K562 (cell line): Measurements from ENCODE around the gene PGR. TPM values are rescaled to one million over a fixed set of nuclear protein-coding genes. Genes with fewer than 3 reads are reported as not detected.

Experiments
- ARNT ChIP-seq, 2 experiments: fragments of 450-650 bp; IDR thresholded peaks; 2 replicates each; pipeline ENCODE4 v1.6.1; 2016; ENCODE audit warnings: mild to moderate bottlenecking in 1 of 2
- ATF1 ChIP-seq, 2 experiments: fragments of 450-650 bp in 1 of 2; IDR thresholded peaks; 2 replicates each; pipeline ENCODE4 v1.6.1; 2016; ENCODE audit warnings: missing compliant biosample characterization in 1 of 2, missing genetic modification characterization in 1 of 2
- ATF7 ChIP-seq: fragments of 450-650 bp; IDR thresholded peaks from 2 replicates; pipeline ENCODE4 v1.7.1; 2014; ENCODE audit warnings: mild to moderate bottlenecking, moderate library complexity
- CBFB ChIP-seq: sonication (generic); formaldehyde crosslinking; IDR thresholded peaks from 2 replicates; pipeline ENCODE4 v1.4.0; 2020; ENCODE audit warnings: mild to moderate bottlenecking, missing genetic modification reagents
- CBX3 ChIP-seq, 2 experiments: IDR thresholded peaks; 1 replicate in 1 of 2; 2 replicates in 1 of 2; pipeline ENCODE4 v1.6.1; 2012; ENCODE audit warnings: inconsistent platforms in 2 of 2, low read length in 2 of 2, borderline replicate concordance in 1 of 2, control low read depth in 1 of 2
- DACH1 ChIP-seq: fragments of 450-650 bp; IDR thresholded peaks from 2 replicates; pipeline ENCODE4 v1.6.1; 2018; ENCODE audit not compliant: partially characterized antibody
- EGR1 ChIP-seq: fragments of 450-650 bp; conservative IDR thresholded peaks from 2 replicates; pipeline ENCODE4 v1.6.1; 2017; ENCODE audit warnings: mild to moderate bottlenecking
- ETV1 ChIP-seq: fragments of 450-650 bp; conservative IDR thresholded peaks from 2 replicates; pipeline ENCODE4 v1.6.1; 2016; ENCODE audit warnings: missing genetic modification characterization, control low read depth, low read depth, missing compliant biosample characterization
- GATAD2B ChIP-seq: fragments of 450-650 bp; IDR thresholded peaks from 2 replicates; pipeline ENCODE4 v1.6.1; 2017; ENCODE audit warnings: mild to moderate bottlenecking, borderline replicate concordance
- IRF2 ChIP-seq: sonication (generic); formaldehyde crosslinking; IDR thresholded peaks from 2 replicates; pipeline ENCODE4 v1.8.1; 2022; ENCODE audit warnings: mild to moderate bottlenecking, missing genetic modification reagents
- MEF2A ChIP-seq: IDR thresholded peaks from 2 replicates; pipeline ENCODE4 v1.6.1; 2011; ENCODE audit warnings: low read depth, mild to moderate bottlenecking, low read length, moderate library complexity; ENCODE audit not compliant: control insufficient read depth
- NR1H2 ChIP-seq: sonication (generic); formaldehyde crosslinking; IDR thresholded peaks from 2 replicates; pipeline ENCODE4 v1.4.0; 2020; ENCODE audit warnings: mild to moderate bottlenecking, missing genetic modification reagents
- PKNOX1 ChIP-seq: fragments of 450-650 bp; IDR thresholded peaks from 2 replicates; pipeline ENCODE4 v1.6.1; 2016
- RFX1 ChIP-seq: fragments of 450-650 bp; IDR thresholded peaks from 2 replicates; pipeline ENCODE4 v1.6.1; 2016; ENCODE audit warnings: mild to moderate bottlenecking, moderate library complexity
- SFPQ ChIP-seq: fragments of 200-400 bp; formaldehyde crosslinking; IDR thresholded peaks from 2 replicates; pipeline ENCODE4 v1.6.1; 2017; ENCODE audit warnings: mild to moderate bottlenecking, low read depth, low read length, moderate library complexity
- SIN3B ChIP-seq: fragments of 450-650 bp; IDR thresholded peaks from 2 replicates; pipeline ENCODE4 v1.6.1; 2017; ENCODE audit warnings: low read depth, mild to moderate bottlenecking, moderate library complexity
- SMARCA5 ChIP-seq: fragments of 450-650 bp; IDR thresholded peaks from 2 replicates; pipeline ENCODE4 v1.6.1; 2016
- TEAD4 ChIP-seq, 2 experiments: sonication (generic) in 1 of 2; formaldehyde crosslinking in 1 of 2; IDR thresholded peaks; 2 replicates each; pipeline versions ENCODE4 v1.6.1 to v1.8.0; 2012 to 2022; ENCODE audit warnings: borderline replicate concordance in 1 of 2, inconsistent platforms in 1 of 2, low read length in 1 of 2, mild to moderate bottlenecking in 1 of 2, missing genetic modification reagents in 1 of 2
- ZBTB49 ChIP-seq: sonication (generic); formaldehyde crosslinking; IDR thresholded peaks from 2 replicates; pipeline ENCODE4 v1.8.0; 2022; ENCODE audit warnings: missing genetic modification reagents, mild to moderate bottlenecking, borderline replicate concordance
- ZEB2 ChIP-seq: fragments of 450-650 bp; IDR thresholded peaks from 2 replicates; pipeline ENCODE4 v1.6.1; 2016
- ZFP30 ChIP-seq: fragments of 250-450 bp; sonication (Bioruptor Pico); IDR thresholded peaks from 2 replicates; pipeline ENCODE4 v1.8.0; 2022; ENCODE audit warnings: moderate library complexity, mild to moderate bottlenecking, inconsistent platforms, borderline replicate concordance
- ZFP91 ChIP-seq: sonication (generic); formaldehyde crosslinking; IDR thresholded peaks from 2 replicates; pipeline ENCODE4 v1.8.0; 2022; ENCODE audit warnings: mild to moderate bottlenecking, missing genetic modification reagents
- ZNF384 ChIP-seq: IDR thresholded peaks from 2 replicates; pipeline ENCODE4 v1.6.1; 2012; ENCODE audit warnings: low read depth, low read length, improper control_type of control experiment
- ZNF507 ChIP-seq: conservative IDR thresholded peaks from 2 replicates; pipeline ENCODE4 v1.6.1; 2017; ENCODE audit warnings: missing genetic modification characterization, missing compliant biosample characterization
- polyA plus RNA-seq, 8 experiments: library from polyadenylated mRNA; depleted of rRNA in 4 of 8; stranded (reverse) in 5 of 8; unstranded in 3 of 8; fragments of >200 nt; fragmentation: Nextera tagmentation in 2 of 8; fragmentation: Illumina TruSeq in 1 of 8; extraction: Ambion mirVana in 2 of 8; extraction: Trizol in 1 of 8; gene quantifications; 2 replicates each; pipeline versions ENCODE4 v1.2.1 to v1.2.3, GENCODE V29; 2011 to 2014; ENCODE audit warnings: inconsistent platforms in 1 of 8, missing spikeins in 1 of 8
- total RNA-seq, 7 experiments: library from RNA; depleted of rRNA in 6 of 7; stranded (reverse); fragments of >200 nt in 6 of 7; fragmentation: Illumina TruSeq in 2 of 7; extraction: Trizol in 2 of 7; gene quantifications; 2 replicates each; pipeline versions ENCODE4 v1.2.1 to v1.2.3, GENCODE V29; 2011 to 2021; ENCODE audit warnings: low replicate concordance in 1 of 7

PGR gene
- total and polyA plus RNA-seq, 9 of the 15 experiments (the other 6 are each of a cell fraction or from before 2014, with no cell fraction given), result 0.43 to 2.4 (median 1.3) TPM

GRCh38 chr11:101049123-101049522 is 80.5 kb downstream of the PGR start (continued):
- TF ChIP-seq NR1H2 (CRISPR knock-in tag) (no peak), CBFB (CRISPR knock-in tag) (no peak), CBX3 (IDR thresholded peaks at IDR 0.05; ENCODE audit: borderline replicate concordance in 1 of 2, low read length in 2 of 2) (peak in 1 of 2 experiments; percentile 26; a peak in 1 of 3 replicates), ZNF384 (peak; percentile 53; the same call in 1 of the 2 replicates), PKNOX1 (peak; percentile 53; the same call in 1 of the 2 replicates), MEF2A (no peak), ZNF507 (no peak), SMARCA5 (no peak), GATAD2B (no peak), SIN3B (no peak), ZFP91 (CRISPR knock-in tag) (no peak), ETV1 (no peak), ZBTB49 (CRISPR knock-in tag) (no peak), ZFP30 (no peak), ARNT (IDR thresholded peaks at IDR 0.05) (no peak), IRF2 (CRISPR knock-in tag) (no peak), RFX1 (peak; percentile 19; the same call in 1 of the 2 replicates), SFPQ (no peak), DACH1 (no peak), ZEB2 (no peak), ATF1 (CRISPR knock-in tag; IDR thresholded peaks at IDR 0.05) (no peak), ATF1 (tag; IDR thresholded peaks at IDR 0.05) (peak; percentile 55), EGR1 (no peak), ATF7 (peak; percentile 73; the same call in 1 of the 2 replicates), TEAD4 (IDR thresholded peaks at IDR 0.05; ENCODE audit: low read length) (peak; percentile 46; the same call in 1 of the 2 replicates), TEAD4 (CRISPR knock-in tag; IDR thresholded peaks at IDR 0.05; ENCODE audit: borderline replicate concordance) (no peak)
